Measurements from ENCODE around the gene HIBCH.

GRCh38 chr2:190277234-190278112 lies 42.2 kb downstream of the HIBCH start:
- TF ChIP-seq CREB1 (IDR thresholded peaks at IDR 0.05; ENCODE audit: low read depth) (no peak), NFIC (IDR thresholded peaks at IDR 0.05) (no peak), REST (IDR thresholded peaks at IDR 0.05; ENCODE audit: low read depth) (no peak)
